Measurements from ENCODE around the gene HFE.

DNA sequence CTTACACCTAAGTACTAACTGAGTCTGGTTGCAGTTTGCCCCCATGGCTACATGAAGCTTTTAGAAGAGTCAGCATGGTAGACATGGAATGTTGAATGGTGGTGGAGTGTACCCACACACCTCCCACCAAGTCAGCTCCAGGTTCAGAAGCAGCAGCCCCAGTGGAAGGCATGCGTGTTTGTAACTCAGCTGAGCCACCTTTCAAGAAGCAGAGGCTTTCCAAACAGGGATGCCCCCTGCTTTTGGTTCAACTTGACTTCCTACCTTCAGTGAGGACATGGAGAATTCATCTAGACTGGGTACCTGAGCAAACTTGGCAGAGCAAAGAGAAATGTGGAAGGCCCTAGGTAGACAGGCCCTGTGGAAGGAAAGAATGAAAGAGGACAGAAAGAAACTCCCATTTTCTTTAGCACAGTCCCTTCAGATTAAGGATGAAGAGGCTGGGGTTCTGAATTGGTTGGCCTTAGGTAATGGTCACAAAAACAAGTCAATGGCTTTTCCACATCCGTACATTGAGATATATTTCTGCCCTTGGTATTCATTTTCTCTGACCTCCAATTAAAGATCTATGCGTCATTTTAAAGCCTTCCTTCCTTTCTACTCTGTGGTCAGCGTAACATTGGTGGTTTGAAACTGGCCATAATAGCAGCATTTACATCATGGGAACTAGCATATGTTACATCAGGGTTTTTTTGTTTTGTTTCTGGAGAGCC, 53.2 kb downstream of the HFE start:
- TF ChIP-seq POLR2A (IDR thresholded peaks at IDR 0.05; ENCODE audit: low read depth, low read length) (no peak), POLR2AphosphoS5 (IDR thresholded peaks at IDR 0.05; ENCODE audit: low read depth, low read length) (no peak)

All from GM12892 (cell line).